IgD-negative memory B cell (primary cell): ENCODE measurements around the gene ADD1. TPM values are rescaled to one million over a fixed set of nuclear protein-coding genes. Genes with fewer than 3 reads are reported as not detected.
A peak's percentile ranks its signal among the peaks of the same experiment; 100 is the strongest.
"Not testable (repeated sequence)": the region's sequence is repeated elsewhere in the genome, so short reads cannot be mapped to it uniquely, and the experiment has no call there.

ENCODE experiments used
- H3K27ac Mint-ChIP-seq, 3 donors: one replicate each; pipeline ENCODE4 v1.8.0; 2020 to 2022; ENCODE audit warnings: mild to moderate bottlenecking in 3 of 3, mixed read lengths in 3 of 3, moderate library complexity in 1 of 3
- H3K27me3 Mint-ChIP-seq: one replicate; pipeline ENCODE4 v1.8.0; 2021; ENCODE audit warnings: mixed read lengths
- H3K36me3 Mint-ChIP-seq: one replicate; pipeline ENCODE4 v1.8.0; 2020; ENCODE audit warnings: mild to moderate bottlenecking, mixed read lengths
- H3K4me1 Mint-ChIP-seq, 3 donors: one replicate each; pipeline ENCODE4 v1.8.0; 2020 to 2022; ENCODE audit warnings: mixed read lengths in 3 of 3, mild to moderate bottlenecking in 1 of 3
- H3K4me3 Mint-ChIP-seq, 4 donors: one replicate each; pipeline ENCODE4 v1.8.0; 2020 to 2022; ENCODE audit warnings: mild to moderate bottlenecking in 4 of 4, mixed read lengths in 4 of 4, moderate library complexity in 3 of 4
- H3K9me3 Mint-ChIP-seq, 3 donors: one replicate each; pipeline ENCODE4 v1.8.0; 2020 to 2021; ENCODE audit warnings: mixed read lengths in 3 of 3, mild to moderate bottlenecking in 1 of 3
- polyA plus RNA-seq: library from polyadenylated mRNA; unstranded; fragments of 300-500 nt; fragmentation: Illumina TruSeq; gene quantifications from one replicate; pipeline ENCODE4 v1.2.3, GENCODE V29; 2021

ADD1 gene
- polyA plus RNA-seq, 1 donor from 2014 or later = 300 TPM

- Mint-ChIP-seq H3K36me3 (peaks cover 2% of the 10 kb centered on the region), H3K27ac (peak overlapping the region in 2 of 3 donors; percentile 39 to 46), H3K27me3 (no peaks in the 10 kb centered on the region), H3K9me3 (no peaks in the 10 kb centered on the region), H3K4me3 (no peak overlapping the region), H3K4me1 (peaks cover 12 to 15% (median 15%) of the 10 kb centered on the region in 3 donors)
Observed at GRCh38 chr4:2941138-2942036, 97.7 kb downstream of the ADD1 start.

- H3K27ac Mint-ChIP-seq = peak overlapping the region in 1 of 3 donors; percentile 16
Observed at GRCh38 chr4:2942037-2942531, 98.4 kb downstream of the ADD1 start.

GRCh38 chr4:2942532-2943363, 99.1 kb downstream of the ADD1 start:
- Mint-ChIP-seq H3K9me3 (no peaks in the 10 kb centered on the region), H3K27me3 (no peaks in the 10 kb centered on the region), H3K36me3 (peaks cover 2% of the 10 kb centered on the region), H3K4me1 (peaks cover 0 to 6% (median 2%) of the 10 kb centered on the region in 3 donors), H3K4me3 (peak overlapping the region in 2 of 4 donors; percentile 58 to 76), H3K27ac (peak overlapping the region in 2 of 3 donors; percentile 31 to 67)

More at GRCh38 chr4:2942037-2942531, 98.4 kb downstream of the ADD1 start:
- H3K36me3 Mint-ChIP-seq = peaks cover 2% of the 10 kb centered on the region
- H3K9me3 Mint-ChIP-seq = no peaks in the 10 kb centered on the region
- H3K4me1 Mint-ChIP-seq = peaks cover 5 to 8% (median 8%) of the 10 kb centered on the region in 3 donors
- H3K27me3 Mint-ChIP-seq = no peaks in the 10 kb centered on the region
- H3K4me3 Mint-ChIP-seq = peak overlapping the region in 1 of 4 donors; percentile 58

- peaks cover 2% of the 10 kb centered on the region for H3K36me3 Mint-ChIP-seq
- no peaks in the 10 kb centered on the region for H3K27me3 Mint-ChIP-seq
- H3K27ac Mint-ChIP-seq = peak overlapping the region in 2 of 3 donors; percentile 25 to 31
- H3K9me3 Mint-ChIP-seq = no peaks in the 10 kb centered on the region
- H3K4me1 Mint-ChIP-seq = peaks cover 0 to 6% (median 0%) of the 10 kb centered on the region in 3 donors
- no peak overlapping the region for H3K4me3 Mint-ChIP-seq
Observed at GRCh38 chr4:2943364-2944090, 99.9 kb downstream of the ADD1 start.

GRCh38 chr4:2944091-2944482, 100.4 kb downstream of the ADD1 start:
- H3K4me3 Mint-ChIP-seq = no peak overlapping the region
- H3K9me3 Mint-ChIP-seq = no peaks in the 10 kb centered on the region
- peaks cover 0 to 2% (median 0%) of the 10 kb centered on the region in 3 donors for H3K4me1 Mint-ChIP-seq
- peak overlapping the region in 1 of 3 donors; percentile 25 for H3K27ac Mint-ChIP-seq
- no peaks in the 10 kb centered on the region for H3K27me3 Mint-ChIP-seq
- peaks cover 2% of the 10 kb centered on the region for H3K36me3 Mint-ChIP-seq

- Mint-ChIP-seq H3K36me3 (peaks cover 2% of the 10 kb centered on the region), H3K27me3 (no peaks in the 10 kb centered on the region), H3K4me1 (no peaks in the 10 kb centered on the region), H3K27ac (no peak overlapping the region), H3K4me3 (no peak overlapping the region), H3K9me3 (no peaks in the 10 kb centered on the region)
Observed at GRCh38 chr4:2944586-2945526, 101.2 kb downstream of the ADD1 start.

GRCh38 chr4:2945619-2946604, 102.3 kb downstream of the ADD1 start:
- H3K36me3 Mint-ChIP-seq, H3K27me3 Mint-ChIP-seq, H3K4me3 Mint-ChIP-seq, H3K4me1 Mint-ChIP-seq, H3K9me3 Mint-ChIP-seq: not testable (repeated sequence)
- H3K27ac Mint-ChIP-seq = peak overlapping the region in 1 of 3 donors; percentile 21

GRCh38 chr4:2946812-2947600, 103.4 kb downstream of the ADD1 start:
- peaks cover 7% of the 10 kb centered on the region for H3K36me3 Mint-ChIP-seq
- no peaks in the 10 kb centered on the region for H3K27me3 Mint-ChIP-seq
- H3K27ac Mint-ChIP-seq = peak overlapping the region in 2 of 3 donors; percentile 21 to 43
- H3K9me3 Mint-ChIP-seq = no peaks in the 10 kb centered on the region
- no peaks in the 10 kb centered on the region for H3K4me1 Mint-ChIP-seq
- no peak overlapping the region for H3K4me3 Mint-ChIP-seq

- Mint-ChIP-seq H3K27me3 (no peaks in the 10 kb centered on the region), H3K36me3 (peaks cover 7% of the 10 kb centered on the region), H3K4me1 (no peaks in the 10 kb centered on the region), H3K9me3 (no peaks in the 10 kb centered on the region), H3K27ac (peak overlapping the region in 1 of 3 donors; percentile 95), H3K4me3 (peak overlapping the region in 1 of 4 donors; percentile 16)
Observed at GRCh38 chr4:2947926-2948325, 104.3 kb downstream of the ADD1 start.

GRCh38 chr4:2948895-2949781, 105.5 kb downstream of the ADD1 start:
- Mint-ChIP-seq H3K27ac (peak overlapping the region in 2 of 3 donors; percentile 10 to 59), H3K36me3 (peaks cover 7% of the 10 kb centered on the region), H3K27me3 (no peaks in the 10 kb centered on the region)

GRCh38 chr4:2949782-2950125, 106.1 kb downstream of the ADD1 start:
- Mint-ChIP-seq H3K4me3 (no peak overlapping the region), H3K4me1 (peaks cover 0 to 3% (median 0%) of the 10 kb centered on the region in 3 donors), H3K27me3 (no peaks in the 10 kb centered on the region), H3K36me3 (peaks cover 7% of the 10 kb centered on the region), H3K27ac (peak overlapping the region in 1 of 3 donors; percentile 52), H3K9me3 (no peaks in the 10 kb centered on the region)

More at GRCh38 chr4:2948895-2949781, 105.5 kb downstream of the ADD1 start:
- H3K4me3 Mint-ChIP-seq = no peak overlapping the region
- no peaks in the 10 kb centered on the region for H3K9me3 Mint-ChIP-seq
- no peaks in the 10 kb centered on the region for H3K4me1 Mint-ChIP-seq
